DLD1 (cell line): Measurements from ENCODE around the gene ADCY10.

Experiments
- in situ Hi-C: cut with HindIII; loops from 2 replicates; pipeline ENCODE4 v1.10.0; 2017; ENCODE audit warnings: low sequenced_read_pairs

The ADCY10 gene

GRCh38 chr1:167784876-167785550 is 128.9 kb downstream of the ADCY10 start:
- in situ Hi-C loops, result no loop called here

GRCh38 chr1:167782946-167783345 is 131.0 kb downstream of the ADCY10 start:
- in situ Hi-C loops, result no loop called here

- in situ Hi-C loops, result no loop called here
These were observed 132.4 kb downstream of the ADCY10 start for GRCh38 chr1:167781558-167781957.

GRCh38 chr1:167777269-167777650 is 136.7 kb downstream of the ADCY10 start:
- in situ Hi-C loops, result no loop called here

GRCh38 chr1:167776616-167777268 is 137.2 kb downstream of the ADCY10 start:
- in situ Hi-C loops, result no loop called here

GRCh38 chr1:167776151-167776550 is 137.8 kb downstream of the ADCY10 start:
- in situ Hi-C loops, result no loop called here

- in situ Hi-C loops, result no loop called here
These were observed 138.8 kb downstream of the ADCY10 start for GRCh38 chr1:167775178-167775577.

GRCh38 chr1:167774710-167775109 is 139.2 kb downstream of the ADCY10 start:
- in situ Hi-C loops, result no loop called here

- in situ Hi-C loops, result no loop called here
These were observed 140.4 kb downstream of the ADCY10 start for GRCh38 chr1:167773516-167773915.

- in situ Hi-C loops, result no loop called here
These were observed 141.5 kb downstream of the ADCY10 start for GRCh38 chr1:167772436-167772835.

- in situ Hi-C loops, result no loop called here
These were observed 143.8 kb downstream of the ADCY10 start for GRCh38 chr1:167770127-167770526.

- in situ Hi-C loops, result no loop called here
These were observed 146.2 kb downstream of the ADCY10 start for GRCh38 chr1:167767761-167768160.

GRCh38 chr1:167766538-167766937 is 147.4 kb downstream of the ADCY10 start:
- in situ Hi-C loops, result no loop called here

GRCh38 chr1:167765496-167765895 is 148.4 kb downstream of the ADCY10 start:
- in situ Hi-C loops, result no loop called here

GRCh38 chr1:167764458-167765330 is 149.2 kb downstream of the ADCY10 start:
- in situ Hi-C loops, result no loop called here

- in situ Hi-C loops, result no loop called here
These were observed 150.3 kb downstream of the ADCY10 start for GRCh38 chr1:167763525-167764220.

GRCh38 chr1:167762061-167762746 is 151.7 kb downstream of the ADCY10 start:
- in situ Hi-C loops, result no loop called here

GRCh38 chr1:167761400-167761799 is 152.5 kb downstream of the ADCY10 start:
- in situ Hi-C loops, result no loop called here
